Measurements from ENCODE around the gene EPHB1. TPM values are rescaled to one million over a fixed set of nuclear protein-coding genes. Genes with fewer than 3 reads are reported as not detected.

EPHB1 gene
- total RNA-seq, 1 donor from 2014 or later, result 0.53 TPM

- H3K36me3 ChIP-seq, result no peaks in the 10 kb centered on the region
- H3K4me1 ChIP-seq, result no peaks in the 10 kb centered on the region
- H3K27me3 ChIP-seq, result no peaks in the 10 kb centered on the region
- H3K9me3 ChIP-seq, result no peaks in the 10 kb centered on the region
- TF ChIP-seq CTCF (IDR thresholded peaks at IDR 0.05), result no peak
- no peak overlapping the region for H3K27ac ChIP-seq
- no peak overlapping the region for H3K4me3 ChIP-seq
- intact Hi-C loops (cut with DNase I), result no loop called here
- no peak for DNase-seq (ENCODE audit: low spot score in 2 of 2)
Observed at GRCh38 chr3:135125171-135125801, 330.2 kb downstream of the EPHB1 start.

- no peak for TF ChIP-seq CTCF (IDR thresholded peaks at IDR 0.05)
- H3K9me3 ChIP-seq, result no peaks in the 10 kb centered on the region
- DNase-seq (ENCODE audit: low spot score in 2 of 2), result no peak
- H3K4me3 ChIP-seq, result no peak overlapping the region
- intact Hi-C loops (cut with DNase I), result no loop called here
- H3K27me3 ChIP-seq, result no peaks in the 10 kb centered on the region
- no peaks in the 10 kb centered on the region for H3K36me3 ChIP-seq
- H3K27ac ChIP-seq, result no peak overlapping the region
- H3K4me1 ChIP-seq, result no peaks in the 10 kb centered on the region
Observed at GRCh38 chr3:135127946-135128470, 332.9 kb downstream of the EPHB1 start.

GRCh38 chr3:135128818-135129217 is 333.8 kb downstream of the EPHB1 start:
- no peaks in the 10 kb centered on the region for H3K36me3 ChIP-seq
- intact Hi-C loops (cut with DNase I), result no loop called here

GRCh38 chr3:135131290-135131689 is 336.2 kb downstream of the EPHB1 start:
- DNase-seq (ENCODE audit: low spot score in 2 of 2), result no peak
- intact Hi-C loops (cut with DNase I), result no loop called here
- Histone ChIP-seq H3K27ac (no peak overlapping the region), H3K4me3 (no peak overlapping the region), H3K4me1 (no peaks in the 10 kb centered on the region), H3K36me3 (no peaks in the 10 kb centered on the region), H3K9me3 (no peaks in the 10 kb centered on the region), H3K27me3 (no peaks in the 10 kb centered on the region)
- TF ChIP-seq CTCF (IDR thresholded peaks at IDR 0.05), result no peak

More at GRCh38 chr3:135128818-135129217, 333.8 kb downstream of the EPHB1 start:
- H3K9me3 ChIP-seq, result no peaks in the 10 kb centered on the region
- DNase-seq (ENCODE audit: low spot score in 2 of 2), result no peak
- H3K27ac ChIP-seq, result no peak overlapping the region
- TF ChIP-seq CTCF (IDR thresholded peaks at IDR 0.05), result no peak
- H3K4me3 ChIP-seq, result no peak overlapping the region
- no peaks in the 10 kb centered on the region for H3K27me3 ChIP-seq
- no peaks in the 10 kb centered on the region for H3K4me1 ChIP-seq

- intact Hi-C loops (cut with DNase I), result no loop called here
- H3K4me3 ChIP-seq, result no peak overlapping the region
- no peak for TF ChIP-seq CTCF (IDR thresholded peaks at IDR 0.05)
- no peaks in the 10 kb centered on the region for H3K36me3 ChIP-seq
- no peak overlapping the region for H3K27ac ChIP-seq
- H3K27me3 ChIP-seq, result no peaks in the 10 kb centered on the region
- no peak for DNase-seq (ENCODE audit: low spot score in 2 of 2)
- no peaks in the 10 kb centered on the region for H3K9me3 ChIP-seq
- no peaks in the 10 kb centered on the region for H3K4me1 ChIP-seq
Observed at GRCh38 chr3:135133905-135134683, 339.0 kb downstream of the EPHB1 start.

Data from ascending aorta (tissue), 2 donors.